Progenitor cell of endocrine pancreas (in vitro differentiated cells): ENCODE data around the gene RNF5. TPM values are rescaled to one million over a fixed set of nuclear protein-coding genes. Genes with fewer than 3 reads are reported as not detected.
"Not testable (repeated sequence)": the region's sequence is repeated elsewhere in the genome, so short reads cannot be mapped to it uniquely, and the experiment has no call there.

Experiments
- DNase-seq: peaks from one replicate; pipeline ENCODE4 v3.0.0; 2021; ENCODE audit warnings: low spot score; ENCODE audit not compliant: unreplicated experiment
- H3K27ac Mint-ChIP-seq: 2 replicates; pipeline ENCODE4 v1.8.0; 2021; ENCODE audit warnings: mild to moderate bottlenecking, moderate library complexity, mixed read lengths
- H3K27me3 Mint-ChIP-seq: 2 replicates; pipeline ENCODE4 v1.8.0; 2021; ENCODE audit warnings: mixed read lengths
- H3K36me3 Mint-ChIP-seq: 2 replicates; pipeline ENCODE4 v1.8.0; 2022; ENCODE audit warnings: mixed read lengths; ENCODE audit not compliant: insufficient read depth
- H3K4me1 Mint-ChIP-seq: 2 replicates; pipeline ENCODE4 v1.8.0; 2021; ENCODE audit warnings: low read depth, mixed read lengths
- H3K4me3 Mint-ChIP-seq: 2 replicates; pipeline ENCODE4 v1.8.0; 2021; ENCODE audit warnings: low read depth, mild to moderate bottlenecking, moderate library complexity, mixed read lengths
- H3K9me3 Mint-ChIP-seq: 2 replicates; pipeline ENCODE4 v1.8.0; 2021; ENCODE audit warnings: low read depth, mixed read lengths
- CTCF ChIP-seq: fragments of 200-600 bp; sonication (generic); IDR thresholded peaks from one replicate; pipeline ENCODE4 v1.5.0; 2021; ENCODE audit warnings: antibody characterized with exemption, mild to moderate bottlenecking; ENCODE audit not compliant: unreplicated experiment
- total RNA-seq: library from RNA; stranded (reverse); gene quantifications from 2 replicates; pipeline ENCODE4 v1.2.1, GENCODE V29; 2021

RNF5 gene
- total RNA-seq, 1 donor from 2014 or later, result 92.2 TPM

DNA sequence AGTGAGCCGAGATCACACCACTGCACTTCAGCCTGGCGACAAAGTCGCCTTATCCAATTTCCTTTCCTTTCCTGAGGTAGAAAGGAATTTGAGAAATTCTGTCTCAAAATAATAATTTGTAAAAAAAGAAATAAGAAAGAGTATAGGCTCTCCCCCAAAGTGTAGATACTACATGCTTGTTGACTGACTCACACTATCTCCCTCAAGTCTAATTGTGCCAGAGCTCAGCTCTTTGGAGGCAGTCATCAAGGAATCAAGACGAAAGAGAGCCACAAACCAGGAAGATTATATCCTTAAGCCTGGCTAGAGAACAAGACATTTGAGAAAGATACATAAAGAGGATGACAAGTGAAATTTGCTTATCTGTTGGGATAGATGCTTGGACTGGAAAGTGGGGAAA is 44.4 kb upstream of the RNF5 start:
- no peaks in the 10 kb centered on the region for H3K9me3 Mint-ChIP-seq
- peaks cover 6% of the 10 kb centered on the region for H3K27me3 Mint-ChIP-seq
- no peak overlapping the region for H3K4me3 Mint-ChIP-seq
- no peak for DNase-seq
- H3K36me3 Mint-ChIP-seq, result no peaks in the 10 kb centered on the region
- TF ChIP-seq CTCF, result no peak
- H3K4me1 Mint-ChIP-seq, result peaks cover 8% of the 10 kb centered on the region
- no peak overlapping the region for H3K27ac Mint-ChIP-seq

DNA sequence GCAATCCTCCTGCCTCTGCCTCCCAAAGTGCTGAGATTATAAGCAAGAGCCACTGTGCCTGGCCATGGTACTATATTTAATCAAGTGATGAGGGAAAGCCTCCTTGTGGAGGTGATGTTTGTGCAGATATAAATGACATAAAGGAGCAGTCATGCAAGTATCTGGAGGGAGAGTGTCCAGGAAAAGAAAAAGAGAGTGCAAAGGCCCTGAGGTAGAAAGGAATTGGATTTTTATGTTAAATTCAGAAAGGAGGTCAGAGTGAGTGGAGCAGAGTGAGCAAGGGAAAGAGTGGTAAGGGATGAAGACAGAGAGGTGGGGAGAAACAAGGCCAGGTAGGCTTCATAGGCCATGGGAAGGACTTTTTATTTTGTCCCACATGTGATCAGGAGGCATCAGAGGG is 40.8 kb upstream of the RNF5 start:
- Mint-ChIP-seq H3K27me3 (peaks cover 6% of the 10 kb centered on the region), H3K4me1 (peaks cover 8% of the 10 kb centered on the region)

DNA sequence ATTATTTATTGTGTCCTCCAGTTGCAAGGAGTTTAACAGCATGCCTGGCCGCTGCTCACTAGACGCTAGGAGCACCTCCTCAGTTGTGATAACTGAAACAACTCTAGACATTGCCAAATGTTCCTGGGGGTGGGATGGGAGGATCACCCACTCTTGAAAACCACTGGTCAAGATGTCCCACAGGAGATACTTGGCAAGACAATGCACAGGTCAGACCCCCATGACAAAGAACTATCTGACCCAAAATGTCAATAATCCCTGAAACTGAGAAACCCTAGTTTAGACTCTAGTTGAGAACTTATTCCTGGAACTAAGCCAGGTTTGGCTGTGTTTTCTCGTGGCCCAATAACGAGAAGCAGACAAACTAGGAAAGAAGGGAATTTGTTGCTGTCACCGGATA is 38.6 kb upstream of the RNF5 start:
- Mint-ChIP-seq H3K27ac (no peak overlapping the region), H3K36me3 (no peaks in the 10 kb centered on the region), H3K4me1 (peaks cover 8% of the 10 kb centered on the region), H3K27me3 (peaks cover 3% of the 10 kb centered on the region), H3K9me3 (no peaks in the 10 kb centered on the region), H3K4me3 (no peak overlapping the region)
- DNase-seq, result no peak
- no peak for TF ChIP-seq CTCF

More for the DNA sequence above, 40.8 kb upstream of the RNF5 start:
- Mint-ChIP-seq H3K9me3 (no peaks in the 10 kb centered on the region), H3K27ac (no peak overlapping the region), H3K36me3 (no peaks in the 10 kb centered on the region), H3K4me3 (no peak overlapping the region)
- TF ChIP-seq CTCF, result no peak
- DNase-seq, result no peak

DNA sequence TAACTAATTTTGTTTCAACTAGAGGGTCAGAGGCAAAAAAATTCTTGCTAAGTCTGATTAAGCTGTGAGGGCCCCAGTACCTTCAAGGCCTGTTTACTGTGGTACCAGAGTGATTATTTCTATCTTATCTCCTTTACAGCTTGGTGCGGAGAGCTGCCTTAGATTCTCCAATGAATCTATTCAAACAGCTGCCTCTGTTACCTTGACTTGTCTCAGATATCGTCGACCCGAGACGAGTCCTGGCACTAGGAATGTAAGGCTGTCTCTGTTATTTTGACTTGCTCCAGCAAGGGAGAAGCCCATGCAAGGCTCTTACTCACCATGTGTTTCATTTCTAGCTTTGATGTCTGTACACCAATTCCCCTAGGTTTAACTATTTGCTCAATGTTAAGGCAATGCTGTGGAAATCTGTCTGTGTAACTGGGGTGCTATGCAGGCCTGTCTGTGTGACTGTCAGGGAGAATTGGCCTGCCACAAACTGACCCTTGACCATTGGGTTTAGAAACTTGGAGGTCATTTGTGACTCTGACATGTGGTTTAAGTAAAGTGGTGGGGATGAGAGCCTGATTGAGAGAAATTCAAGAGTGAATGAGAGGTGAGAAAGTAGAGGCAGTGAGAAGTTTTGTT is 37.7 kb upstream of the RNF5 start:
- no peaks in the 10 kb centered on the region for H3K36me3 Mint-ChIP-seq
- no peak overlapping the region for H3K27ac Mint-ChIP-seq
- H3K4me1 Mint-ChIP-seq, result peaks cover 8% of the 10 kb centered on the region
- TF ChIP-seq CTCF, result no peak
- DNase-seq, result no peak
- H3K9me3 Mint-ChIP-seq, result no peaks in the 10 kb centered on the region
- H3K27me3 Mint-ChIP-seq, result no peaks in the 10 kb centered on the region
- H3K4me3 Mint-ChIP-seq, result no peak overlapping the region

DNA sequence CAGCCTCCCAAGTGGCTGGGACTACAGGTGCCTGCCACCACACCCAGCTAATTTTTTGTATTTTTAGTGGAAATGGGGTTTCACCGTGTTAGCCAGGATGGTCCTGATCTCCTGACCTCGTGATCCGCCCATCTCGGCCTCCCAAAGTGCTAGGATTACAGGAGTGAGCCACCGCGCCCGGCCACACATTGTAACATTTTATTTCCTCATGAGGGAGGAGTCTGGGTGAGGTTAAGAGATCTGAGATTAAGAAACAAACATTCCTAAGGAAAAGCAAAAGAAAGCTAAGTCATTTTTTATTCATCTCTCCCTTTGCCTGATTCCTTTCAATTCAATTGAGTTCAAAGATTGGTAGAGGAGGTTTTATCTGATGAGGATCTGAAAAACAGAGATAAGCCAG is 34.0 kb upstream of the RNF5 start:
- not testable (repeated sequence) for H3K9me3 Mint-ChIP-seq, H3K27ac Mint-ChIP-seq, H3K36me3 Mint-ChIP-seq

GRCh38 chr6:32146287-32146686 is 31.9 kb upstream of the RNF5 start:
- H3K4me1 Mint-ChIP-seq, result peaks cover 12% of the 10 kb centered on the region
- DNase-seq, result no peak
- H3K36me3 Mint-ChIP-seq, result peaks cover 4% of the 10 kb centered on the region
- no peak overlapping the region for H3K4me3 Mint-ChIP-seq
- peak overlapping the region; percentile 7 for H3K27ac Mint-ChIP-seq
- no peaks in the 10 kb centered on the region for H3K9me3 Mint-ChIP-seq
- no peak for TF ChIP-seq CTCF
- peaks cover 12% of the 10 kb centered on the region for H3K27me3 Mint-ChIP-seq

More for the DNA sequence above, 34.0 kb upstream of the RNF5 start:
- not testable (repeated sequence) for H3K4me3 Mint-ChIP-seq, H3K27me3 Mint-ChIP-seq, DNase-seq
- H3K4me1 Mint-ChIP-seq, result peaks cover 17% of the 10 kb centered on the region
